WERI-Rb-1 (cell line): ENCODE measurements around the gene YES1.

ENCODE experiments used
- DNase-seq: peaks from one replicate; pipeline ENCODE4 v3.0.0-alpha.2; 2020
- H3K27ac ChIP-seq: fragments of 250-450 bp; sonication (Bioruptor Pico); 2 replicates; pipeline ENCODE4 v1.5.1; 2020; ENCODE audit warnings: mild to moderate bottlenecking, moderate library complexity
- H3K27me3 ChIP-seq: fragments of 250-450 bp; sonication (Bioruptor Pico); 2 replicates; pipeline ENCODE4 v1.5.1; 2021; ENCODE audit warnings: mild to moderate bottlenecking, low read depth, moderate library complexity; ENCODE audit not compliant: insufficient read depth, severe bottlenecking
- H3K36me3 ChIP-seq: fragments of 250-450 bp; sonication (Bioruptor Pico); 2 replicates; pipeline ENCODE4 v1.5.1; 2020; ENCODE audit warnings: mild to moderate bottlenecking, moderate library complexity
- H3K4me3 ChIP-seq: 2 replicates; pipeline ENCODE4 v1.5.1; 2011; ENCODE audit warnings: low read depth, mild to moderate bottlenecking, control low read depth, low read length
- H3K9me3 ChIP-seq: fragments of 250-450 bp; sonication (Bioruptor Pico); 2 replicates; pipeline ENCODE4 v1.5.1; 2021; ENCODE audit warnings: mild to moderate bottlenecking, moderate library complexity; ENCODE audit not compliant: severe bottlenecking
- CTCF ChIP-seq: IDR thresholded peaks from 2 replicates; pipeline ENCODE4 v1.5.1; 2011; ENCODE audit warnings: low read depth, mild to moderate bottlenecking, control low read depth, inconsistent platforms, low read length

YES1 gene

GRCh38 chr18:845152-845819, 33.2 kb upstream of the YES1 start:
- no peak overlapping the region for H3K27ac ChIP-seq
- DNase-seq = no peak
- H3K9me3 ChIP-seq = no peaks in the 10 kb centered on the region
- H3K27me3 ChIP-seq = no peaks in the 10 kb centered on the region
- no peak overlapping the region for H3K4me3 ChIP-seq
- no peak for TF ChIP-seq CTCF
- no peaks in the 10 kb centered on the region for H3K36me3 ChIP-seq

- TF ChIP-seq CTCF = no peak
- Histone ChIP-seq H3K36me3 (no peaks in the 10 kb centered on the region), H3K27me3 (no peaks in the 10 kb centered on the region), H3K27ac (no peak overlapping the region), H3K4me3 (no peak overlapping the region), H3K9me3 (no peaks in the 10 kb centered on the region)
- no peak for DNase-seq
Observed at GRCh38 chr18:841647-842370, 29.8 kb upstream of the YES1 start.

DNA sequence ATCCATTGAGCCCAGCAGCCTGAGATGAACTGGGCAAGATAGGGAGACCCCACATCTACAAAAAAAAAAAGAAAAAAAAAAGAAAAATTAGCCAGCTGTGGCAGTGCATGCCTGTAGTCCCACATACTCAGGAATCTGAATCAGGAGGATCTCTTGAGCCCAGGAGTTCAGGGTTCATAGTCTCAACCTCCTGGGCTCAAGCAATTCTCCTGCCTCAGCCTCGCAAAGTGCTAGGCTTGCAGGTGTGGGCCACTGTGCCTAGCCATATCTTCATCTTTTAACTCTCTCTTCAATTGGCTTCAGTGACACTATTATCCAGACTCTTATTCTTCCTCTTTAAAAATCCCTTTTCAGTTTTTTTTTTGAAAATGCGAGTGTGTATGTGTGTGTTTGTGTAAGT, 28.5 kb upstream of the YES1 start:
- Histone ChIP-seq H3K27me3 (no peaks in the 10 kb centered on the region), H3K36me3 (no peaks in the 10 kb centered on the region), H3K27ac (no peak overlapping the region), H3K4me3 (no peak overlapping the region), H3K9me3 (no peaks in the 10 kb centered on the region)
- TF ChIP-seq CTCF = no peak
- DNase-seq = no peak

GRCh38 chr18:840023-840408, 28.0 kb upstream of the YES1 start:
- no peaks in the 10 kb centered on the region for H3K36me3 ChIP-seq
- TF ChIP-seq CTCF = no peak
- H3K9me3 ChIP-seq = no peaks in the 10 kb centered on the region
- no peaks in the 10 kb centered on the region for H3K27me3 ChIP-seq
- no peak for DNase-seq
- no peak overlapping the region for H3K27ac ChIP-seq
- no peak overlapping the region for H3K4me3 ChIP-seq

DNA sequence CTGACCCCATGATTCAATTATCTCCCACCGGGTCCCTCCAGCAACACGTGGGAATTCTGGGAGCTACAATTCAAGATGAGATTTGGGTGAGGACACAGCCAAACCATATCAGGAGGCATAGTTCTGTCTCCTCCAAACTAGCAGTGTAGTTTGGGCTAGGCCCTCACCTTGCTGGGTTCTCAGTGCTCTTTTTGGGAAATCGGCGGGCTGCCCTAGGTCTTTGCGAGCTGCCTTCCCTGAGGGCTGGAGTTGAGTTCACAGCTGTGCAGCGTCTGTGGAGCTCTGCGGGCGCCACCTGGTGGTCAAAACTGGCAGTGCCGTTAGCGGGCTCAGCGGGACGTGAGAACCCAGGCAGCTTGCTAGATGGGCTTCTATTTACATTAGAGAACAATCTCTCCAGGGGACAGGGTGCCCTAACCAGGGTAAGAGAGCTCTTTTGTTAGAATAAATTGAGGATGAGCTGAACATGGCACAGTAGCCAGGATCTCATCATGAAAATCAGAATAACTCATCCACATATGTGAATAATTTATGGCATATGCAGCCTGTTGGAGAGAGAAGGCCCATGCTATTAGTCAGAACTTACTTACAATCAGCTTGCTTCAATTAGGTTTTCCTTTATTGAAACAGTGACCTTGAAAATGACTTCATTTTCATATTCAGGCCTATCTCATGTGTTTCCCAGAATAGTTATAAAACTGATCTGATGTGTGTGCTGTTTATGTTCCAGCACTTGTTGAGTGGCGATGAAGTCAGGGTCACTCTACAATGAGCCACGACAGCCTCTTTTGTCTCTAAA, 27.4 kb upstream of the YES1 start:
- TF ChIP-seq CTCF = peak; percentile 94
- H3K36me3 ChIP-seq = no peaks in the 10 kb centered on the region
- no peaks in the 10 kb centered on the region for H3K27me3 ChIP-seq
- peak; percentile 89 for DNase-seq
- no peaks in the 10 kb centered on the region for H3K9me3 ChIP-seq
- peak overlapping the region; percentile 18 for H3K4me3 ChIP-seq
- H3K27ac ChIP-seq = no peak overlapping the region
